Skeletal muscle cell (primary cell): Measurements from ENCODE around the gene RBFOX1.

ENCODE experiments used
- DNase-seq: peaks from one replicate; pipeline ENCODE4 v3.0.0-alpha.2; 2010; ENCODE audit warnings: low read depth
- H3K4me3 ChIP-seq: 2 replicates; pipeline ENCODE4 v1.5.1; 2011; ENCODE audit warnings: low read depth, mild to moderate bottlenecking, control low read depth, low read length, moderate library complexity

The RBFOX1 gene

GRCh38 chr16:7550096-7550495, 217.5 kb downstream of the RBFOX1 start:
- no peak for DNase-seq
- no peak overlapping the region for H3K4me3 ChIP-seq

- DNase-seq: no peak
- no peak overlapping the region for H3K4me3 ChIP-seq
Observed at GRCh38 chr16:7555459-7555858, 222.8 kb downstream of the RBFOX1 start.

DNA sequence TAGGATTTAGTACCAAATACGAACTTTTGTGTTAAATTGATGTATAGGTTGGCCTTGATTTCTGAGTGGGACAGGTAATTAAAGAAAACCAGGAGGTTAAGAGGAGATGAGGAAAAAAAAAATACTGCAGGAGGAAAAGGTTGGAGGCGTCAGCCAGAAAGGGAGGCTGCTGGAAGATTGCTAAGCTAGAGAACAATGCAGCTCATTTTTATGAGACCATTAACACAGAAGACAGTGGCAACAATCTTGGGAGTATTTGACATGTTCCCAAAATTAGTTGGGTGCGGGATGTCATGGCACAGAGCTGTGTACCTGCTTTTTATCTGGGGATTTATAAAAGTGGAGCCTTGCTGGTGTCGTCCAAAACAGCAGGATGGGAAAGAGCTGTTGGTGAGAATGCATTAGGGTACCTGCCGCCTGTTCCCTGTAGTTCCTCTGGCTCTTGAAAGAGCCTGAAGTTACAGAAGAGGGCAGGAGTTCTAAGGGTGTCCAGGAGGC, 229.3 kb downstream of the RBFOX1 start:
- no peak overlapping the region for H3K4me3 ChIP-seq
- no peak for DNase-seq

DNA sequence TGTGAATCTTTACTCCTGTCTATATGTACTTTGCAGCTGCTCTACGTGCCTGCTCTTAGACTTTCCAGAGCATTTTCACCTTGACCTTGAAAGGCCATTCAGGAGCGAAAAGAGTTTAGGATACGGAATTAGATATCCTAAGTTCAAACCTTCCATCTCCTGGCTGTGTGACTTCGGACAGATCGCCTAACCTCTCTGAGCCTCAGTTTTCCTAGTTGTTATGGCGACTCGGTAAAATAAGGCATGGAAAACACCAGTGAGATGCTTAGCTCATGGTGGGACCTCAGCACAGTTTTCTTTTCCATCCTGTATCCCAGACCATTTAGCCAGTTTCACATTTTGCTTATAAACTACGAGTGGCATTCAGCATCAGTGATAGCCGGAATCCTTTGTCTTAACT, 233.7 kb downstream of the RBFOX1 start:
- no peak overlapping the region for H3K4me3 ChIP-seq

GRCh38 chr16:7571366-7571765, 238.7 kb downstream of the RBFOX1 start:
- no peak for DNase-seq
- H3K4me3 ChIP-seq: no peak overlapping the region

More for the DNA sequence above, 233.7 kb downstream of the RBFOX1 start:
- DNase-seq: no peak

DNA sequence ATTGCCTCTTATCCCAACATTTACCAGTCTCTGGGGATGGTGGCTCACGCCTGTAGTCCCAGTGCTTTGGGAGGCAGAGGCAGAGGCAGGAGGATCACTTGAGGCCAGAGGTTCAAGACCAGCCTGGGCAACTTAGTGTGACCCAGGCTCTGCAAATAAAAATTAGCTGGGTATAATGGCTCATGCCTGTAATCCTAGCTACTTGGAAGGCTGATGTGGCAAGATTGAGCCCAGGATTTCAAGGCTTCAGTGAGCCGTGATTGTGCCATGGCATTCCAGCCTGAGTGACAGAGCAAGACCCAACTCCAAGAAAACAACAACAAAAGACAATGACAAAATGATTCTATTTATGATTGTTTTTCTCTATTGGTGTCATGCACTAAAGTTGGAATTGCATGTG, 244.9 kb downstream of the RBFOX1 start:
- H3K4me3 ChIP-seq: no peak overlapping the region
- DNase-seq: no peak

- no peak for DNase-seq
- no peak overlapping the region for H3K4me3 ChIP-seq
Observed at GRCh38 chr16:7579454-7579853, 246.8 kb downstream of the RBFOX1 start.

GRCh38 chr16:7581175-7581574, 248.5 kb downstream of the RBFOX1 start:
- no peak for DNase-seq
- no peak overlapping the region for H3K4me3 ChIP-seq

DNA sequence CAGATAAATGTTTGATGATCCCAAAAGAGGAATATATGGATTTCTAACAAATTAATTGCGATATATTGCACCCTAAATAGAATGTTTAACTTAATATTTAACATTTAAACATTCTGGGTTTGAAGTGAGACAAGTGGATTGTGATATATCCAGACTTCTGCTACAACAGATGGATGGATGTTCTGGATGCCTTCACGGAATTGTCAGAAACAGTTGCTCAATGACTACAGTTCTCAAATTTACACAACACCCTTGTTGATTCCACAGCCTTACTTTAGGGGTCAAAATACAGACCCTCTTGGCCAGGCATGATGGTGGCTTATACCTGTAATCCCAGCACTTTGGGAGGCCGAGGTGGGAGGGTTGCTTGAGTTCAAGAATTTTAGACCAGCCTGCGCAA, 250.8 kb downstream of the RBFOX1 start:
- DNase-seq: no peak
- no peak overlapping the region for H3K4me3 ChIP-seq

GRCh38 chr16:7584561-7584960, 251.9 kb downstream of the RBFOX1 start:
- no peak for DNase-seq
- no peak overlapping the region for H3K4me3 ChIP-seq

GRCh38 chr16:7585705-7586104, 253.1 kb downstream of the RBFOX1 start:
- DNase-seq: no peak
- no peak overlapping the region for H3K4me3 ChIP-seq

GRCh38 chr16:7590934-7591333, 258.3 kb downstream of the RBFOX1 start:
- no peak for DNase-seq
- no peak overlapping the region for H3K4me3 ChIP-seq

DNA sequence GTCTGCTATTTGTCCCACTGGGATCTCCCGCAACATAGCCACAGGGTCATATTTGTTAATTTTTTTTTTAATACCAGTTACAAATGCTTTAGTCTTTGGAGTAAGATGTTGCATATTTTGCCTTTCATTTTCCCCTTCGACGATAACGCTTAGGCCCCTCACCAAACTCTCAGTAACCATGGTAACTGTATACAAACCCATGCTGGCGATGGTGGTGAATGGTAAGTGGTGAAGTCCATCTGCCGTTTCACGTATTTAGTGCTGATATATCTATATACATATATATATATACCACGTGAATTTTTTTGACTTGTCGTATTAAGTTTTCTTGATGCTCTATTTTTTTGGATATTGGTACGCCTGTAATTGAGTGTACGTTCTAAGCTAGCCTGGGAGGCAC, 263.7 kb downstream of the RBFOX1 start:
- H3K4me3 ChIP-seq: no peak overlapping the region
- DNase-seq: no peak

DNA sequence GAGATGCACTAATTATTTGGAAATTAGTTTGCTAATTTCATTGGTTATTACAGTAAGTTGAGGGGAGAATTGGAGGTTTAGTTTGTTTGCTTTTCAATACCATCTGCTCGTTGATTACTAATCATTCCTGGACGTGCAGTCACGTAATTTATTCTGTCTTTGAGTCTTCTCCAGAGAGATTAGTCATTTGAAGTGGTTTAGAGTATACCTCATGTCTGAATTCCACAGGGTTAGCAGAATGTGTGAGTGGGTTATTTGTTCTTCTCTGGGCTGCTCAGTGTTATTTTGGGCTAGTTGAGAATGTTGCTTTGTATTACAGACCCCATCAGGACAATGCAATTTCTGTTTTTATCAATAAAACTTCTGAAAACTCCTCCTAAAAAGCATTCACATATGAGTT, 265.0 kb downstream of the RBFOX1 start:
- H3K4me3 ChIP-seq: no peak overlapping the region
- DNase-seq: peak; percentile 3

- no peak overlapping the region for H3K4me3 ChIP-seq
- DNase-seq: no peak
Observed at GRCh38 chr16:7601100-7601499, 268.5 kb downstream of the RBFOX1 start.

GRCh38 chr16:7602291-7602950, 269.8 kb downstream of the RBFOX1 start:
- no peak for DNase-seq
- H3K4me3 ChIP-seq: no peak overlapping the region

DNA sequence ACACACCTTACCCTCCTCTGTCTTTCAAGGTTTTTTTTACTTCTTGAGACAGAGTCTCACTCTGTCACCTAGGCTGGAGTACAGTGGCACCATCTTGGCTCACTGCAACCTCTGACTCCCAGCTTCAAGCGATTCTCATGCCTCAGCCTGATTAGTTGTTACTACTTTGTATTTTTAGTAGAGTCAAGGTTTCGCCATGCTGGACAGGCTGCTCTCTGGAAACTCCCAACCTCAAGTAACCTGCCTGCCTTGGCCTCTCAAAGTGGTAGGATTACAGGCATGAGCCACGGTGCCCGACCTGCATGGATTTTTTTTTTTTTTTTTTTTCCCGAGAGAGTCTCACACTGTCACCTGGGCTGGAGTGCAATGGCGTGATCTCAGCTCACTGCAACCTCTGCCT, 273.2 kb downstream of the RBFOX1 start:
- no peak overlapping the region for H3K4me3 ChIP-seq
- no peak for DNase-seq

- no peak for DNase-seq
- H3K4me3 ChIP-seq: no peak overlapping the region
Observed at GRCh38 chr16:7612671-7613070, 280.0 kb downstream of the RBFOX1 start.

DNA sequence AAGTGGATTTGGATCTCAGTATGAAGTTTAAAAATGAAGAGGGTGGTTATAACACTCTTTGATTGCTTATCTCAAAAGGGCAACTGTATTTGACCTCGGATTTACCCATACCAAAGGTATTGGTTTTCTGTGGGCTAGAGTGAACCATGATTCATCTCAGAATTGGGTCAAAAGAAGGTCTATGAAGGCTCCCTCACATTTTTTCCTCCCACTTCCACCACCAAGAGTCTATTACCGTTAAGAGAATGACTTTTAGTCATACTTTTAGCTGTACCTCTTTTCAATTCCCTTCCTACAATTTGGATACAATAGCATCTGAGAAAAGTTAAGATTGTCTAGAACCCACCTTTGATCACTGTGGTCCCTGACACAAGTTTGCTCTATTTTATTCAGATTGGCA, 280.9 kb downstream of the RBFOX1 start:
- DNase-seq: no peak
- no peak overlapping the region for H3K4me3 ChIP-seq

DNA sequence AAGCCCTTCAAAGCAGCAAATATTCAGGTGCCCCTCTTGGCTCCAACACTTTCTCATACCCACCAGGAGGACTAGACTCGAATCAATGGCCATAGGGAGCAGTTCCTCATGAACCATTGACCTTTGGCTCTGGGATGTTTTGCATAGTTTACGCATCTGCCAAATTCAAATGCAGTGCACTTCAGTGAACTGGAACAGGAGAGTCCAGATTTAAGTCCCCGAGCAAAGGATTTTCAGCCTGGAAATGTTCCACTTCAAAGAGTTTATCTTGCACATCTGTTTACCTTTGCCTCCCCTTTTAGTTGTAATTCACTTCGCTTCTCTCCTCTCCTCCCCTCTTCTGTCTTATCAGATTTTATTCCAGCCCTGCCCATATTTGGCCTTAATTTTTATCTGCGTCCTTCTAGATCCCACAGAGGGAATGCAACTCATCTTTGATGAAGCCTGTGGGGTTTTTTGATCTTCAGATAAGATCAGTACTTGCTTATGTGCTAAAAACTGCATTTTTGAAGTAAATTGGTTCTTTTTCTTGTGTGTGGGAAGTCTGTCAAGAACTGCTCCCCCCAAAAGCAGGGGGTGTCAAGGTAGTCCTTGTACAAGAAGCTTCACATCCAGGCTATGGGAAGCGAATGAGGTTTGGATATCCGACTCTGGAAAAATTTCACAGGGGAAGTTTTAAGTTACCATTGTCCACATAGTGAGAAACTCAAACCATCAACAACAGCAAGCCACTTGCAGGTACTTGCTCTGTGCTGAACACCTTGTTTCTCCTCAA, 281.6 kb downstream of the RBFOX1 start:
- no peak for DNase-seq

DNA sequence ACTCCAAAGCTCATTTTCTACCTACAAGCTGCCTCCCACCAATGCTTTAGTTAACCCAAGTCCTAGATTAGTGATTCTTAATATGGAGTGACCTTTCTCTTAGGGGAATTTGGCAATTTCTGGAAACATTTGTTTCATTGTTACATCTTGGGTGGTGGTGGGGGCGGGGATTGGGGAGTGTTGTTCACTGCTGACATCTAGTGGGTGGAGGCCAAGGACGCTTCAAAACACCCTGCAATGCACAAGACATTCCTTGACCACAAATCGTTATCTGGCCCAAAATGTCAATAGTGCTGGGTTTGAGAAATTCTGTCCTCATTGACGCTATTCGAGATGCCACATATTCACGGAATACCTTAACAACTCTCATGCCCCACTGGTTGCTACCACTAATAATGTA, 282.9 kb downstream of the RBFOX1 start:
- no peak for DNase-seq
- H3K4me3 ChIP-seq: no peak overlapping the region

More for the DNA sequence above, 281.6 kb downstream of the RBFOX1 start:
- no peak overlapping the region for H3K4me3 ChIP-seq
